ENCODE measurements around the gene CNTN4. TPM values are rescaled to one million over a fixed set of nuclear protein-coding genes. Genes with fewer than 3 reads are reported as not detected.

Gene CNTN4
- total and polyA plus RNA-seq, 2 donors (not counting 3 experiments of a cell fraction or from before 2014, with no cell fraction given) = not detected

- H3K36me3 ChIP-seq (ENCODE audit: control insufficient read depth in 2 of 2, extremely low read depth in 1 of 2, insufficient read depth in 2 of 2, low read length in 2 of 2) = no peaks in the 10 kb centered on the region
- intact Hi-C loops (cut with micrococcal nuclease) = no loop called here
- H3K4me2 ChIP-seq (ENCODE audit: insufficient read depth, low read length) = no peak overlapping the region
- H3K27ac ChIP-seq (ENCODE audit: insufficient read depth, low read depth, low read length) = no peak overlapping the region
- no peaks in the 10 kb centered on the region for H3K79me2 ChIP-seq (ENCODE audit: control insufficient read depth, insufficient read depth, low read length)
- H3K27me3 ChIP-seq (ENCODE audit: control insufficient read depth in 2 of 2, insufficient read depth in 2 of 2, low read length in 2 of 2) = no peaks in the 10 kb centered on the region
- ChIA-PET POLR2A (no interaction called here), CTCF (no interaction called here)
- no peaks in the 10 kb centered on the region for H4K20me1 ChIP-seq (replicated peaks; ENCODE audit: control insufficient read depth, extremely low read depth, insufficient read depth, low read length)
- no peaks in the 10 kb centered on the region for H3K4me1 ChIP-seq (ENCODE audit: control insufficient read depth, extremely low read depth, insufficient read depth, low read length)
- BruUV-seq (replicated peaks) = no TSS peak
- FAIRE-seq (no peak), DNase-seq (ENCODE audit: low read depth, low spot score) (no peak)
- dilution Hi-C loops (cut with MboI; ENCODE audit: extremely low pct_ligation_motif_present, low sequenced_read_pairs) = no loop called here
- peaks cover 2% of the 10 kb centered on the region for H3K9me3 ChIP-seq (replicated peaks; ENCODE audit: control insufficient read depth, insufficient read depth, low read length)
- H2AFZ ChIP-seq (ENCODE audit: low read depth, low read length) = no peak overlapping the region
- TF ChIP-seq FOS (IDR thresholded peaks at IDR 0.05; ENCODE audit: borderline replicate concordance, insufficient read depth, low read length) = no peak
- TF ChIP-seq MYC (IDR thresholded peaks at IDR 0.05; ENCODE audit: low read depth, low read length) = no peak
- TF ChIP-seq EZH2 (IDR thresholded peaks at IDR 0.05; ENCODE audit: borderline replicate concordance, low read depth, low read length, severe bottlenecking) = no peak
- no peak for TF ChIP-seq JUN (IDR thresholded peaks at IDR 0.05; ENCODE audit: borderline replicate concordance, insufficient read depth, insufficient read length, low read depth)
- no peak for TF ChIP-seq GATA2 (IDR thresholded peaks at IDR 0.05; ENCODE audit: insufficient read depth, insufficient read length, low read depth, low read length)
- no peak for TF ChIP-seq POLR2A (IDR thresholded peaks at IDR 0.05; ENCODE audit: low read depth, low read length)
- TF ChIP-seq MAX (IDR thresholded peaks at IDR 0.05; ENCODE audit: insufficient read depth, insufficient read length) = no peak
- TF ChIP-seq, protein P1, sequence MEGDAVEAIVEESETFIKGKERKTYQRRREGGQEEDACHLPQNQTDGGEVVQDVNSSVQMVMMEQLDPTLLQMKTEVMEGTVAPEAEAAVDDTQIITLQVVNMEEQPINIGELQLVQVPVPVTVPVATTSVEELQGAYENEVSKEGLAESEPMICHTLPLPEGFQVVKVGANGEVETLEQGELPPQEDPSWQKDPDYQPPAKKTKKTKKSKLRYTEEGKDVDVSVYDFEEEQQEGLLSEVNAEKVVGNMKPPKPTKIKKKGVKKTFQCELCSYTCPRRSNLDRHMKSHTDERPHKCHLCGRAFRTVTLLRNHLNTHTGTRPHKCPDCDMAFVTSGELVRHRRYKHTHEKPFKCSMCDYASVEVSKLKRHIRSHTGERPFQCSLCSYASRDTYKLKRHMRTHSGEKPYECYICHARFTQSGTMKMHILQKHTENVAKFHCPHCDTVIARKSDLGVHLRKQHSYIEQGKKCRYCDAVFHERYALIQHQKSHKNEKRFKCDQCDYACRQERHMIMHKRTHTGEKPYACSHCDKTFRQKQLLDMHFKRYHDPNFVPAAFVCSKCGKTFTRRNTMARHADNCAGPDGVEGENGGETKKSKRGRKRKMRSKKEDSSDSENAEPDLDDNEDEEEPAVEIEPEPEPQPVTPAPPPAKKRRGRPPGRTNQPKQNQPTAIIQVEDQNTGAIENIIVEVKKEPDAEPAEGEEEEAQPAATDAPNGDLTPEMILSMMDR (IDR thresholded peaks at IDR 0.05; ENCODE audit: extremely low read depth in 1 of 2, insufficient read depth in 1 of 2, low read depth in 1 of 2, low read length in 2 of 2) = no peak
- TF ChIP-seq POLR2AphosphoS5 (IDR thresholded peaks at IDR 0.05; ENCODE audit: insufficient read depth, low read depth, low read length) = no peak
- H3K9me1 ChIP-seq (replicated peaks; ENCODE audit: control insufficient read depth, extremely low read depth, insufficient read depth, low read length) = no peaks in the 10 kb centered on the region
- H3K4me3 ChIP-seq (replicated peaks in 1 of 3; ENCODE audit: insufficient read depth in 1 of 3, low read depth in 1 of 3, low read length in 3 of 3) = no peak overlapping the region
- no peak overlapping the region for H3K9ac ChIP-seq (replicated peaks; ENCODE audit: extremely low read depth, insufficient read depth, low read length)
Measured at GRCh38 chr3:2558796-2559195, 460.1 kb downstream of the CNTN4 start.

Measured in endothelial cell of umbilical vein (primary cell).